Measurements from ENCODE around the gene SCMH1.

The SCMH1 gene

DNA sequence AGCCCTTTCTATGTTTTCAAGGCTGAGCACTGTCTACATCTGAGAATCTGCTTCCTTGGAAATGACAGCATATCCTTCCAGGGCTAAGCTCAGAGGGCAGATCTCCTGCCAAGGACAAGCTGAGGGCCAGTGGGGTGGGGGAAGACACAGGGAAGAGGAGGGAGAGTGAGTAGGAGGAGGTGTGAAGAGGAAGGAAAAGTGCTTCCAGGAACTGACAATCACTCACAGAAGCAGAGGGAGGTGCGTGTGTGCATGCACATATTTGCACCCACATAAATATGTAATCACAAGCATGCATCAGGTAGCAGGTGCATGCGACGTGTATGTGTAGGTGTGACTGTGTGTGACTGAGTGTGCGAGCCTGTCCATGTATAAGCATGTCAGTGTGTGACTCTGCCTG is 43.7 kb upstream of the SCMH1 start:
- Histone ChIP-seq H3K9ac (no peak overlapping the region), H3K4me3 (ENCODE audit: low read depth, low read length) (no peak overlapping the region), H2AFZ (no peak overlapping the region), H3K9me3 (ENCODE audit: control insufficient read depth, low read length) (no peaks in the 10 kb centered on the region), H3K36me3 (ENCODE audit: control insufficient read depth, insufficient read depth, low read length) (no peaks in the 10 kb centered on the region), H3K27me3 (ENCODE audit: control insufficient read depth, insufficient read depth, low read length) (no peaks in the 10 kb centered on the region), H3K27ac (no peak overlapping the region), H3K79me2 (no peaks in the 10 kb centered on the region), H3K4me2 (ENCODE audit: low read length) (no peak overlapping the region), H3K4me1 (no peaks in the 10 kb centered on the region)
- TF ChIP-seq, protein P1, sequence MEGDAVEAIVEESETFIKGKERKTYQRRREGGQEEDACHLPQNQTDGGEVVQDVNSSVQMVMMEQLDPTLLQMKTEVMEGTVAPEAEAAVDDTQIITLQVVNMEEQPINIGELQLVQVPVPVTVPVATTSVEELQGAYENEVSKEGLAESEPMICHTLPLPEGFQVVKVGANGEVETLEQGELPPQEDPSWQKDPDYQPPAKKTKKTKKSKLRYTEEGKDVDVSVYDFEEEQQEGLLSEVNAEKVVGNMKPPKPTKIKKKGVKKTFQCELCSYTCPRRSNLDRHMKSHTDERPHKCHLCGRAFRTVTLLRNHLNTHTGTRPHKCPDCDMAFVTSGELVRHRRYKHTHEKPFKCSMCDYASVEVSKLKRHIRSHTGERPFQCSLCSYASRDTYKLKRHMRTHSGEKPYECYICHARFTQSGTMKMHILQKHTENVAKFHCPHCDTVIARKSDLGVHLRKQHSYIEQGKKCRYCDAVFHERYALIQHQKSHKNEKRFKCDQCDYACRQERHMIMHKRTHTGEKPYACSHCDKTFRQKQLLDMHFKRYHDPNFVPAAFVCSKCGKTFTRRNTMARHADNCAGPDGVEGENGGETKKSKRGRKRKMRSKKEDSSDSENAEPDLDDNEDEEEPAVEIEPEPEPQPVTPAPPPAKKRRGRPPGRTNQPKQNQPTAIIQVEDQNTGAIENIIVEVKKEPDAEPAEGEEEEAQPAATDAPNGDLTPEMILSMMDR (IDR thresholded peaks at IDR 0.05) = no peak

DNA sequence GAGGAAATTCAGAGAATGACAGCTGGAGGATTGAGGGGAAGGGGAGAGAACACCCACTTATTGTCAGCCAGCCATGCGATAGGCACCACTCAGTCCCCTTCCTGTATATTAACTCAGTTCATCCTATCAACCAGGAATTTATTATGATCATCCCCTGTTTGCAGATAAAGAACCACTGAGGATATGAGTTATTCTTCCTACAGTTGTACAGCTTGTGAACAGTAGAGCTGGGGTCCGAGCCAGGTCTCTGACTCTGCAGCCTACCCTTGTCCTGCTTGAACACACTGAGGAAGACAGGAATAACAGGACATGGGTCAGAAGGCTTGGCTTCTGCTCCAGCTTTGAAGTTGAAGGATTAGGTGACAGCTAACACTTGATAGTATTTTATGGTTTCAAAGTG is 42.0 kb upstream of the SCMH1 start:
- no peaks in the 10 kb centered on the region for H3K4me1 ChIP-seq
- no peak overlapping the region for H3K4me3 ChIP-seq (ENCODE audit: low read depth, low read length)
- no peak overlapping the region for H3K4me2 ChIP-seq (ENCODE audit: low read length)
- H3K79me2 ChIP-seq = no peaks in the 10 kb centered on the region
- TF ChIP-seq, protein P1 (IDR thresholded peaks at IDR 0.05) = no peak
- H3K27me3 ChIP-seq (ENCODE audit: control insufficient read depth, insufficient read depth, low read length) = no peaks in the 10 kb centered on the region
- H3K9me3 ChIP-seq (ENCODE audit: control insufficient read depth, low read length) = no peaks in the 10 kb centered on the region
- no peaks in the 10 kb centered on the region for H3K36me3 ChIP-seq (ENCODE audit: control insufficient read depth, insufficient read depth, low read length)
- no peak overlapping the region for H3K27ac ChIP-seq
- H3K9ac ChIP-seq = no peak overlapping the region
- H2AFZ ChIP-seq = no peak overlapping the region

DNA sequence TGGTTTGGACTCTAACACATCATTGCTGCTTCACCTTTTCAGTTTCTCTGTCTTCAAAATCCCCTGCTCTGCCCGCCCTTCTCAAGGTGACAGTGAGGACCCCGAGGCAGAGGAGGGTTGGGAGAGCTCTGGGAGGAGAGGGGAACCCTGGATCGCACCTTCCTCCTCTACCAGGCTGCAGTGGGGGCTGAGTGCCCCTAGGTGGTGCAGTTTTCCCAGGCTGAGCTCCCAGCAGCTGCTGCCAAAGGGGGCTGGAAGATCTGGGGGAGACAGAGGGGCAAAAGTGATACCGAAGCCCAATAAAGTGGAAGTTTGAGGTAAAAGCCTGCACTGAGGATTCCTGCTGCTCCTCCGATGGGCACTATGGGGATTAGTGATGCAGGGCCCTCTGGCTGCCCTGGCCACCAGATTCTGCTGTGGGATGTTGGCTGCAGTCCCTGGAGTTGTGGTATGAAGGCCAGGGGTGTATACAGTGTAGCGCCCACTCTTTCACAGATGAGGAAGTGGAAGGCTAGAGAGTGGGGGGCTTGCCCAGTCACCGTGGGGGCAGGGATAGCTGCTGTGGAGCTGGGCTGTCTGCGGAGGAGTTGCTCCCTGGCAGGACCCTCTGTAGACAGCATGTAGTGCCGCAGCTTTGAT is 40.7 kb upstream of the SCMH1 start:
- Histone ChIP-seq H3K36me3 (ENCODE audit: control insufficient read depth, insufficient read depth, low read length) (no peaks in the 10 kb centered on the region), H3K4me3 (ENCODE audit: low read depth, low read length) (no peak overlapping the region), H3K9ac (no peak overlapping the region), H3K27me3 (ENCODE audit: control insufficient read depth, insufficient read depth, low read length) (no peaks in the 10 kb centered on the region), H3K4me1 (no peaks in the 10 kb centered on the region), H3K9me3 (ENCODE audit: control insufficient read depth, low read length) (no peaks in the 10 kb centered on the region), H3K79me2 (no peaks in the 10 kb centered on the region), H3K27ac (no peak overlapping the region), H2AFZ (no peak overlapping the region), H3K4me2 (ENCODE audit: low read length) (no peak overlapping the region)
- TF ChIP-seq, protein P1 (IDR thresholded peaks at IDR 0.05) = peak; percentile 54

DNA sequence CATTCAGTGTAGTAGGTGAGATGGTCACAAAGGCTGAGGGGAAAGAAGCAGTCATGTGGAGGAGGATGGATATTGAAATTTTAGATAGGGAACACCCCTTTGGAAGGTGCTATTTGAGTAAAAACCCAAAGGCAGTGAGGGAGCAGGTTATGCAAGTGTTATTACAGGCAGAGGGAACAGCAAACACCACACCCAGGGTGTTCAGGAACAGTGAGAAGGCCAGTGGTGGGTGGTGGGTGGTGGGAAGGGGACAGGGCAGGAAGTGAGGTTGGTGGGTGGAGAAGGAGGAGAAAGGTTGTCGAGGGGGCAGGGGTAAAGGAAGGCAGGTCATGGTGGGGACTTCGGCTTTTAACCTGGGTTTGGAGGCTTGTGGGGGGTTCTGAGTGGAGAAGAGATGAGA is 39.2 kb upstream of the SCMH1 start:
- Histone ChIP-seq H3K4me3 (ENCODE audit: low read depth, low read length) (no peak overlapping the region), H3K79me2 (no peaks in the 10 kb centered on the region), H3K36me3 (ENCODE audit: control insufficient read depth, insufficient read depth, low read length) (no peaks in the 10 kb centered on the region), H3K9me3 (ENCODE audit: control insufficient read depth, low read length) (no peaks in the 10 kb centered on the region), H2AFZ (no peak overlapping the region), H3K27ac (no peak overlapping the region), H3K4me2 (ENCODE audit: low read length) (no peak overlapping the region), H3K4me1 (no peaks in the 10 kb centered on the region), H3K9ac (no peak overlapping the region), H3K27me3 (ENCODE audit: control insufficient read depth, insufficient read depth, low read length) (no peaks in the 10 kb centered on the region)
- TF ChIP-seq, protein P1 (IDR thresholded peaks at IDR 0.05) = no peak
